Pons (tissue), 1 donor: ENCODE data around the gene KIF26B.
A peak's percentile ranks its signal among the peaks of the same experiment; 100 is the strongest.

Experiments
- DNase-seq: peaks from one replicate; pipeline ENCODE4 v3.0.0-alpha.2; 2016; ENCODE audit warnings: low spot score

Gene KIF26B

GRCh38 chr1:245571815-245572294, 417.1 kb downstream of the KIF26B start:
- DNase-seq = no peak

DNA sequence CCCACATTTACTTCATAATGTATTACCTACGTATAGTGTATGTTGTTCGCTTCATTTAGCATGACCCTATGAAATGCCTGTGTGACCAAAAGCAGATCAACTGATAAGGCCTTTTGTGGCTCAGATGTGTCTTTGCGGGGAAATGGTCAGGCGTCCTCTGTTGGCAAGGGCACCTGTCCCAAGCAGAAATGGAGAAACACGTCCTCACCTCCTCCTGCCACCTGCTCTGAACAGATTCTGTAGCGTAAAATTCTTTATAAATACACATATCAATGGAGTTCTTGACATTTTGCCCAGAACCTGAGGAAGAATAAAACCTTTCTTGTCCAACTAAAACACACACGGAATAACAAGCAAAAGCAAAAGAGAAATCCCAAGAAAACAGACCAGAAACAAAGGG, 417.9 kb downstream of the KIF26B start:
- DNase-seq = no peak

DNA sequence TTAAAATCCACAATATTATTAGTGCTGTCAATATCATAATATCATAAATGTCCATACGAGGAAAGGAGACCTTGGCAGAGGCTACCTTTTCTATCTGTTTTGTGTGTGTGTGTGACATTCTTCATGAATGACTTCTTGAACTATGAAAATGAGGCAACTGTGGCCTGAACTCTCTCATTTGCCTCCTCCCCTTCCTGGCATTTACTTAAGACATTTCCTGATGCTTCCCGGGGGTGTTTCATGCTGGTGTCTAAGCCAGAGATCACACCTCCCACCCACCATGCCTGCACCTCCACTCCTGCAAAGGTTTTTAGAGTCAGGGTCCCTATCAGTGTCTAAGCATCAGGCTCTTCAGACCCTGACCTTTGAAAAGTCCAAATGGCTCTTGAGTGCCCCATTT, 420.9 kb downstream of the KIF26B start:
- DNase-seq = no peak

GRCh38 chr1:245576323-245576722, 421.5 kb downstream of the KIF26B start:
- DNase-seq = no peak

- no peak for DNase-seq
Observed at GRCh38 chr1:245577191-245578157, 422.7 kb downstream of the KIF26B start.

DNA sequence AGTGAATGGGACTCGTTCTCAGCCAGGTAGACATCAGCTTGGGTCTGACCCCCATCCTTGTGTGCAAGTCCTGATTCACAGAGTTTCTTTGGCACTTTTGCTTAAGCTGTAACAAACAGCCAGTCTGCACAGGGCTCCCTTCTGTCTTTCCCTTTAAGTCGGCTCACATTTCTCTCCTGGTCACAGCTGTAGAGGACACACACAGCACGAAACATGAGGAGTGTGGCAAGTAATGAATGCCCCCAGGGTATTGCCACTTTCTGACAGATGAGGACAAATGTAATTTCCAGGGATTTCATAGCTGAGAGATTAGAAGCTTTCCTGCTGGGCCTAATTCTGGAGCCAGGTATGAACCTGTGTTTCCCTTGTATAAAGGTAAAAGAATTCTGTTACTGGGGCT, 423.5 kb downstream of the KIF26B start:
- no peak for DNase-seq

- DNase-seq = no peak
Observed at GRCh38 chr1:245578771-245579170, 424.0 kb downstream of the KIF26B start.

GRCh38 chr1:245579881-245580280, 425.1 kb downstream of the KIF26B start:
- no peak for DNase-seq

- DNase-seq = no peak
Observed at GRCh38 chr1:245580651-245581050, 425.9 kb downstream of the KIF26B start.

GRCh38 chr1:245582026-245582425, 427.2 kb downstream of the KIF26B start:
- DNase-seq = no peak

- DNase-seq = no peak
Observed at GRCh38 chr1:245583081-245583480, 428.3 kb downstream of the KIF26B start.

GRCh38 chr1:245583575-245584330, 429.0 kb downstream of the KIF26B start:
- no peak for DNase-seq

- DNase-seq = peak; percentile 20
Observed at GRCh38 chr1:245585252-245585959, 430.6 kb downstream of the KIF26B start.

GRCh38 chr1:245587435-245588115, 432.8 kb downstream of the KIF26B start:
- no peak for DNase-seq

DNA sequence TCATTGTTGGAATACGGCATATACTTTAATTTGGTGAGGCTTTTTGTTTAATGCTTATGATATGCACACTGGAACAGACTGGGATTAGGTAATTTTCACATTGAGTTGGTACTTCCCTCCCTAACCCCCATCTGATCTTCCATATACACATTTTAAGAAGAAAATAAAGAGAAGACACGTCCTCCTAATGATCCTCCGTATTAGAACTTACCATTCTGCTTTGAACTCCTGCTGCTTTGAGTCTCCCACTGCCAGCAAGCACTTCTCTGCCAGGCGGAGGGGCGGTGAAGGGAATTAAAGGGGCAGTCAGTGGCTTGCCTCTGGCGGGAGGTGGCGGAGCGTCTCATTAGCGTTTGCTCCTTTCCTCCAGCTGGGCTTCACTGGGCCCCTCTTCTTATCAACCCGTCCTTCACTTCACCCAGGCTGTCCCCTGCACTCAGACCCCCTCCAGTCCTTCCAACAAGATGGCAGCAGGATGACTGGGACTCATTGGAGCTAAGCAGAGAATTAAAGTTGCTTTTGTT, 433.4 kb downstream of the KIF26B start:
- no peak for DNase-seq

GRCh38 chr1:245589316-245589715, 434.5 kb downstream of the KIF26B start:
- no peak for DNase-seq

DNA sequence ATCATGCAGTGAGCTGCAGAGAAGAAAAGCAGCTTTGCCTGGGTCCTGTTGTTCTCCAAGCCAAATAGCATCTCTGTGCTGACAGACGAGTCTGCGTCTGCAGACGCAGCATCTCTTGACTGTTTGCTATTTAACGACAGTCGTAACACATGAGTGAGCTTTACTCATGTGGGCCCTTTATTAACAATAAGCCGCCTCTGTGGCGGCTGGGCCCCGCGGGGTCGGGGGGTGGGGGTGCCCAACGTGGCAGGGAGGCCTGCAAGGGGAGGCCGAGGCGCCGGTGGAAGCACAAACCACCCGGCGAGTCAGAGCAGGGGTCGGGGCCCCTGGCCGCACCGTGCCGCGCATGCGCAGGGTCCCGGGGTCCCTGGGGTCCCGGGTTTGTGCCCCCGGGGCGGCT, 435.1 kb downstream of the KIF26B start:
- no peak for DNase-seq

- DNase-seq = no peak
Observed at GRCh38 chr1:245590726-245591125, 435.9 kb downstream of the KIF26B start.

DNA sequence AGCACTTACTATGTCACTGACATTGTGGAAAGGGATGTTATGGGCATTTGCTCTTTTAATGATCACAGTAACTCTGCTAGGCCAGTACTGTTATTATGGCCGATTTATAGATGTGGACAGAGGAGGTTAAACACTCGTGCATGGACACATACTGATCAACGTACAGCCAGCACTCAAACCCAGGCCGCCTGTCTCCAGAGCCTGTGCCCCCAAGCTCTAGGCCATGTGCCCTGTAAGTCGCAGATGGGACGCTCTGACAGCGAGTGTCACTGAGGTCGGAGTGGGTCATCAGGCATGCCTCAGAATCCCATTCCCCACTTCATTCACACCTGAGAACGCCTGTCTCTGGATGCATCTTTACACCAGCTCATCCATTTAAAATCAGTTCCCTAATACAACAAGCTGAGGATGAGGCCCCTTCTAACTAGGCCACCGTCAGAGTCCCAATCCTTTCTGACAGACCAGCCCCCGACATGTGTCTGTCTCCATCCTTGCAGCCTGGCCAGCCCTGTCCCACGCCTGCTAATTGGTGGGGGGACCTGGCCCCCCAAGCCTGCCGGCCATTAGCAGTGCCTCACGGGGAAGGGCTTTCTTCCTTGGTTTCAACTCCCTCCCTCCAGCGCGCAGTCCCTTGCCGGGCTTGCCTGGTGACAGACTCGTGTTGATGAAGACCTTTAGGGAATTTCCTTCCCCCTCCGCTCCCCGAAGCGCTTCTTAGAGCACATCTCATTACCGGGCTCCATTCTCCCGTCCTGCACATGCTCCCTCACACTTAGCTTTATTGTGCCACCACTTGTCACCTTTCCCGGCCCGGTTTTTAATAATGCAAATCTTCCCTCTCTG, 436.8 kb downstream of the KIF26B start:
- DNase-seq = no peak

GRCh38 chr1:245592189-245592460, 437.3 kb downstream of the KIF26B start:
- DNase-seq = no peak
